Chondrocyte (in vitro differentiated cells): Measurements from ENCODE around the gene FILIP1L. TPM values are rescaled to one million over a fixed set of nuclear protein-coding genes. Genes with fewer than 3 reads are reported as not detected.

ENCODE experiments used
- DNase-seq: peaks from one replicate; pipeline ENCODE4 v3.0.0; 2021; ENCODE audit warnings: mixed read lengths, low spot score
- H3K27ac Mint-ChIP-seq: one replicate; pipeline ENCODE4 v1.8.0; 2021; ENCODE audit warnings: mild to moderate bottlenecking, moderate library complexity, mixed read lengths; ENCODE audit not compliant: unreplicated experiment
- H3K27me3 Mint-ChIP-seq: 2 replicates; pipeline ENCODE4 v1.8.0; 2021; ENCODE audit warnings: low read depth, mixed read lengths
- H3K36me3 Mint-ChIP-seq: 2 replicates; pipeline ENCODE4 v1.8.0; 2021; ENCODE audit warnings: low read depth, mixed read lengths
- H3K4me1 Mint-ChIP-seq: 2 replicates; pipeline ENCODE4 v1.8.0; 2021; ENCODE audit warnings: low read depth, mild to moderate bottlenecking, mixed read lengths
- H3K4me3 Mint-ChIP-seq: one replicate; pipeline ENCODE4 v1.8.0; 2021; ENCODE audit warnings: mild to moderate bottlenecking, moderate library complexity, mixed read lengths; ENCODE audit not compliant: unreplicated experiment
- H3K9me3 Mint-ChIP-seq: 2 replicates; pipeline ENCODE4 v1.8.0; 2021; ENCODE audit warnings: low read depth, mixed read lengths
- total RNA-seq: library from RNA; stranded (reverse); gene quantifications from 3 replicates; pipeline ENCODE4 v1.2.1, GENCODE V29; 2021
- TF ChIP-seq, protein P1 (sequence below): fragments of 200-600 bp; sonication (generic); IDR thresholded peaks from 2 replicates; pipeline ENCODE4 v1.5.0; 2021; ENCODE audit warnings: antibody characterized with exemption, mild to moderate bottlenecking, moderate library complexity

Gene FILIP1L
- total RNA-seq, 1 donor from 2014 or later = 122 TPM

- H3K36me3 Mint-ChIP-seq = no peaks in the 10 kb centered on the region
- TF ChIP-seq, protein P1, sequence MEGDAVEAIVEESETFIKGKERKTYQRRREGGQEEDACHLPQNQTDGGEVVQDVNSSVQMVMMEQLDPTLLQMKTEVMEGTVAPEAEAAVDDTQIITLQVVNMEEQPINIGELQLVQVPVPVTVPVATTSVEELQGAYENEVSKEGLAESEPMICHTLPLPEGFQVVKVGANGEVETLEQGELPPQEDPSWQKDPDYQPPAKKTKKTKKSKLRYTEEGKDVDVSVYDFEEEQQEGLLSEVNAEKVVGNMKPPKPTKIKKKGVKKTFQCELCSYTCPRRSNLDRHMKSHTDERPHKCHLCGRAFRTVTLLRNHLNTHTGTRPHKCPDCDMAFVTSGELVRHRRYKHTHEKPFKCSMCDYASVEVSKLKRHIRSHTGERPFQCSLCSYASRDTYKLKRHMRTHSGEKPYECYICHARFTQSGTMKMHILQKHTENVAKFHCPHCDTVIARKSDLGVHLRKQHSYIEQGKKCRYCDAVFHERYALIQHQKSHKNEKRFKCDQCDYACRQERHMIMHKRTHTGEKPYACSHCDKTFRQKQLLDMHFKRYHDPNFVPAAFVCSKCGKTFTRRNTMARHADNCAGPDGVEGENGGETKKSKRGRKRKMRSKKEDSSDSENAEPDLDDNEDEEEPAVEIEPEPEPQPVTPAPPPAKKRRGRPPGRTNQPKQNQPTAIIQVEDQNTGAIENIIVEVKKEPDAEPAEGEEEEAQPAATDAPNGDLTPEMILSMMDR = no peak
- peak overlapping the region; percentile 96 for H3K4me3 Mint-ChIP-seq
- H3K27me3 Mint-ChIP-seq = no peaks in the 10 kb centered on the region
- peak overlapping the region; percentile 100 for H3K27ac Mint-ChIP-seq
- DNase-seq = no peak
- H3K9me3 Mint-ChIP-seq = no peaks in the 10 kb centered on the region
- peaks cover 32% of the 10 kb centered on the region for H3K4me1 Mint-ChIP-seq
Observed at GRCh38 chr3:99817047-99817436, 297.3 kb downstream of the FILIP1L start.

DNA sequence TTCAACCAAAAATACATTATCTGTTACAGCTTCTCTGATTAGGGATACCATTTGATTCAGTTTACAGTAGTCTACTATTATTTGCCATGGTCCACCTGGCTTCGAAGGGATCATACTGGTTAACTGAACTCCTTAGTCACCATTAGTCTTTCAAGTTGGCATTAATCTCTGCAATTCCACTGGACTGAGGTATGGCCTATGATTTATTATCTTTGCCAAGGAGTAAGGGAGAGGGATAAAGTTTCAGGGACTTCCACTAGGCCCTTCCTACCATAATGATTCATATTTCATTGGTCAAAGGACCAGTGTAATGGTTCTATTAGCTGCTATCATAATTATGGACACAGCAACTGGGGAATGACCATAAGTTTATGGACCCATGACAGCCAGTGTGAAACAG, 303.9 kb downstream of the FILIP1L start:
- TF ChIP-seq, protein P1 = no peak
- Mint-ChIP-seq H3K27me3 (no peaks in the 10 kb centered on the region), H3K4me3 (no peak overlapping the region), H3K9me3 (peaks cover 5% of the 10 kb centered on the region), H3K27ac (no peak overlapping the region), H3K4me1 (peaks cover 6% of the 10 kb centered on the region), H3K36me3 (peaks cover 2% of the 10 kb centered on the region)
- DNase-seq = no peak

- Mint-ChIP-seq H3K27me3 (no peaks in the 10 kb centered on the region), H3K4me1 (peaks cover 6% of the 10 kb centered on the region), H3K36me3 (peaks cover 3% of the 10 kb centered on the region), H3K4me3 (no peak overlapping the region), H3K9me3 (peaks cover 7% of the 10 kb centered on the region), H3K27ac (no peak overlapping the region)
- TF ChIP-seq, protein P1 = no peak
- DNase-seq = no peak
Observed at GRCh38 chr3:99809565-99809964, 304.7 kb downstream of the FILIP1L start.

- TF ChIP-seq, protein P1 = peak; percentile 89
- H3K36me3 Mint-ChIP-seq = peaks cover 3% of the 10 kb centered on the region
- H3K27ac Mint-ChIP-seq = peak overlapping the region; percentile 52
- DNase-seq = no peak
- peaks cover 11% of the 10 kb centered on the region for H3K9me3 Mint-ChIP-seq
- peaks cover 6% of the 10 kb centered on the region for H3K4me1 Mint-ChIP-seq
- H3K27me3 Mint-ChIP-seq = no peaks in the 10 kb centered on the region
- no peak overlapping the region for H3K4me3 Mint-ChIP-seq
Observed at GRCh38 chr3:99808163-99808794, 306.0 kb downstream of the FILIP1L start.

GRCh38 chr3:99805160-99805559, 309.1 kb downstream of the FILIP1L start:
- no peak for DNase-seq
- Mint-ChIP-seq H3K4me1 (peaks cover 14% of the 10 kb centered on the region), H3K27me3 (no peaks in the 10 kb centered on the region), H3K36me3 (peaks cover 8% of the 10 kb centered on the region), H3K4me3 (no peak overlapping the region), H3K27ac (no peak overlapping the region), H3K9me3 (peaks cover 11% of the 10 kb centered on the region)
- TF ChIP-seq, protein P1 = no peak
